ENCODE measurements around the gene SCGB3A2.

SCGB3A2 gene

DNA sequence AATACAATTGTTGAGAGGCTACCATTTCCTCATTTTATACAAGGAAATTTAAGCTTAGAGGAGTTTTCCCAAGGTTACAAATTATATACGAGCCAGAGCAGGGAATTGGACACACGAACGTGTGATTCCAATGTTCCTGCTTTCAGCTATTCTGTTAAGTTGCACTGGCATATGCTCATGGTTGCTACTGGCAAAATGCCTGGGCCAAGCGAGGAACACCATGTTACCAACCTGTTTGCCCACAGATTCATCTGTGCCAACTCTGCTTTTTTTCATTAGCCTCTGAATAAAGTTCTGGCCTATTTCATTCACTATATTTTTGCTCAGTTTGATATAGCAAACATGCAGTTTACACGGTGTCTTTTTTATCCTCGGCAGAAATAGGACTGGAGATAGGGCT, 32.9 kb downstream of the SCGB3A2 start:
- DNase-seq, result no peak

DNA sequence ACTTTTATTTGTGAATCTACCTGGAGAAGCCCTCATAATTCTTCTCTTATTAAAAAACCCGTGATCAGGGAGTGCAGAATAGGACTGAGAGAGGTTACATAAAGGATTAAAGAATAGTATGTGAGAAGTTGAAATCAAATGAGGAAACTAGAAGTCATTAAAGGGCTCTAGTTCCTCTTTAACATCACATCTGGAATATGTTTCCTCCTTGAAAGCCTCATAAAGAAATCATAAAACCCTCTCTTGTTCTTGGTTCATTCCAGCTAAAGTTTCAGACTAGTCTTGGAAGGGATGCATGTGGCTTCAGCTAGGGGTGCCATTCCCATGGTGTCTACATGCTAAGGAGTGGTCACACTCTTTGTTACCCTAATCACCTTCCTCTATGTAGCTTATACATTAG, 33.5 kb downstream of the SCGB3A2 start:
- no peak for DNase-seq

DNA sequence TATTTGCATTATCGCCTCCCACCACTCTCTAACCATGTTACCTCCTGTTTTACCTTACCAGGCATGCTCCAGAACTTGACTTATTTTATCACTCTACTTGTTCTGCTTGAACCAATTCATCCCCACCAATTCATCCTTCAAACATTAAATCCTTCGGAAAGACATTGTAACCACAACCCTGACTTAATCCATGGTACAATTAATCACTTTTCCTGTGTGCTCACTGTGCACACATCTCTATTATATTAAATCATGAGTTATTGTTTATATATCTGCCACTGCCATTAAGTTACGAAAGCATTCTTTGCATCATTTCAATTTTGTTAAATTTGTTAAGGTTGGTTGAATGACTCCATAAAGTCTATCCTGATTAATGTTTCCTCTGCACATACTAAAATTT, 35.3 kb downstream of the SCGB3A2 start:
- no peak for DNase-seq

DNA sequence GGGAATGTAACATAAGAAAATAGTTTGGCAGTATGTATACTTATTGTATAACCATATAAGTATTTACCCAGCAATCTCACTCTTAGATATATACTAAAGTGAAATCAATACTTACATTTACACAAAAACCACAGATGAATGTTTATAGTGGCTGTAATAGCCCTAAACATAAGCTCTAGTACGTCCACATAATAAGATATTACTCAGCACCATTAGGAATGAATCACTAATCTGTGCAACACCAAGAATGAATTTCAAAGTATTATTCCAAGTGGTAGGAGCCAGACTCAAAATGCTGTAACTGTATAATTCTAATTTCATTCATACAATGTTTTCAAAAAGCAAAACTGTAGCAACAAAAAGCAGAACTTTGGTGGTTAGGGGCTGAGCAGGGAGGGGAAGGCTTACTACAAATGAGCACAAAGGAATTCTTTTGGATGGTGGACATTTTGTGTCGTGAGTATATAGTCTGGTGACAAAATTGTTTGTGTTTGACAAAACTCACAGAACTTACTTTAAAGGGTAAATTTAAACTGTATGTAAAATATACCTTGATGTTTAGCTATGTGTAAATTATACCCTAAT, 39.7 kb downstream of the SCGB3A2 start:
- DNase-seq, result no peak

DNA sequence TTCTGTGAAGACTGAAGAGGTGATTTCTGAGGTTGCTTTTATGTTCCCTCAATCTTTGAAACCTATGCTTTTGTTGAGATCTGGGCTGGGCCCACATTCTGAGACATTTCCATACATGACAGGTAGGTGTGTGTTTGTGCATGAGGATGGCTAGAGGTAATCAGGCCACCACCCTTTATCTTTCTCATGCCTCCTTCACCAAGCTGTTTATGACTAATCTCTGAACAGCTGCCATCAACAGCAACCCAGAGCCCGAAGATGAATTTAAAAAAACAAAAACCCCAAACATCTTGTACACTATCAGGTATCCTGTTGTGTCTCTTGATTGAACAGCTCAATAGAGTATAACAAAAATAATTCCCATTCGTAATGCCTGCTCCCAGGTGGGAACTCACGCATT, 40.4 kb downstream of the SCGB3A2 start:
- no peak for DNase-seq

DNA sequence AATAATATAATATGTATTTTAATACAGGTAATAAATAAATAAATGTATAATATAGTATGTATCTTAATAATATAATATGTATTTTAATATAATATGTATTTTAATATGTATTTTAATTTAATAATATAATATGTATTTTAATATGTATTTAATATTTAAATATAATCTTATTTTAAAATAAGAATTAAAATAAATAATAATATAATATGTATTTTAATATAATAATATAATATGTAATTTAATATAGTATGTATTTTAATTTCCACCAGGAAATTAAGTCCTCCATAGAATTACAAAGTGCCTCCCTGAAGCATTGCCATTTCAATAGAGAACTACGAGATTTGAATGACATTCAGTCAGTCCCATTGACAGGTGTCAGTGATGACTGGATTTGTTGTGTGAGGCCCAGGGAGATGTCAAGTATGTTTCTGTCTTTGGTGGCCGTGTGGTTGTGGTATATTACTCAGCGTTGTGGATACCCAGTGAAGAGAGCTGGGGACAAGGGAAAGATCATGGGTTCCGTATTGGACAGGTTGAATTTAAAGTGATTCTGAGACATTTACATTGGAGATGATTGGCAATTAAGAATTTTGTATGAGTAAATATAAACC, 42.0 kb downstream of the SCGB3A2 start:
- DNase-seq, result no peak

DNA sequence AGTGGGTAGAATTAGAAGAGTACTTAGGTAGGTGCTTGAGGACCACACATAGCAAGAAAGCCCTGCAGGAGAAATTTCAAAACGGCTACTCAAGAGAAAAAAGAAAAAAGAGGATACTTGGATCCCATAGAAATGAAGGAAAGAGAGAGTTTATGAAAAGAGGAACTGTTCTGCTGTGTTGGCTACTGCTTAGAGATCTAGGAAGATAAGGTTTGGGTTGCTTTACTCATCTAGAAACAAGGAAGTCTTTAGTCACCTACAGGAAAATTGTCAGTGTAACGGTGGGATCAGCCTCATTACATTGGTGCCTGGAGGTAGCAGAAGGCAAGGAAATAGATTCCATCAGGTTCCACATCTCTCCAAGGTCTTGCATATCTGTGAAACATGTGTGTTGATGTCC, 42.6 kb downstream of the SCGB3A2 start:
- no peak for DNase-seq

DNA sequence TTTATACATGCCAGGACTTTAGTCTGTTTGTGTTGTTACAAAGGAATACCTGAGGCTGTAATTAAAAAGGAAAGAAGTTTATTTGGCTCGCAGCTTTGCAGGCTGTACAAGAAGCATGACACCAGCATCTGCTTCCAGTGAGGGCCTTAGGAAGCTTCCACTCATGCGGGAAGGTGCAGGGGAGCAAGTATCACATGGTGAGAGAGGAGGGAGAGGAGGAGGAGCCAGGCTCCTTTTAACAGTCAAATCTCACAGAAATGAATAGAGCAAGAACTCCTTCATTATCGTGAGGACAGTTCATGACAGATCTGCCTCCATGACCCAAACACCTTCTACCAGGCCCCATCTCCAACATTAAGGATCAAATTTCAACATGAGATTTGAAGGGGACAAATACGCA, 46.5 kb downstream of the SCGB3A2 start:
- no peak for DNase-seq

DNA sequence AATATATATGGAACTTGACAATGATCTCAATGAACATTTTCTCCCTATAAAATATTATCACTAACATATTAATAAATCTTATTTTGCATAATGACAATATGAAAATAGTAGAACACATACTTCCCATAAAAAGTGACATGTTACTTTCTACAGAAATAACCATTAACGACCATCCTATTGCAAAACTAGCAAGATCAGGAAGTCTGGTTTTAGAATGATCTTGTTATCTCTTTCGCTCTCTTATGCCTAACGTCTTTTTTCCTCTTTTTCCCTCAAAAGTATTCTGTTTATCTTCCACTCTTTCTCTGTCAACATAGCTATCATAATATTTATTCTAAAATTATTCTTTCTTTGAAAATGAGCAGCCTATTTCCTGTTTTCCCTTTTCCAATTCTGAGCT, 49.4 kb downstream of the SCGB3A2 start:
- DNase-seq, result no peak

DNA sequence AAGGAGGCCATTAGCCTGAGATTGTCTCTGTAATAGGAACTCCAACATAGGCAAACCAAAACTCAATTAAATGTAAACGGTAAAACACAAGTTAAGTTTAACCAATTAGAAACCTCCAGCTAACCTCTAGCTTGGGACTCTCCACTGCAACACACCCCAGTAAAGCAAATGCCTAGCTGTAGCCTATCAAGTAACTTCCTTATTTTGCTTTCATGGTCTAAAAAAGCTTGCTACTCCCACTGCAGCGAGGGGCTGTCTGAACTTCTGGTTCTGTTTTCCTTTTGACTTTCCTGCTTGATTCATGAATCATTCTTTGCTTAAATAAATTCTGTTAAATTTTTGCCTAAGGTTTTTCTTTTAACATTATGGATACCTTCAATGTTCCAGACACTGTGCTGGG, 52.3 kb downstream of the SCGB3A2 start:
- no peak for DNase-seq

Data from cortex of kidney (tissue), 1 donor.